ENCODE measurements around the gene ZNF710.
"Not testable (repeated sequence)": the region's sequence is repeated elsewhere in the genome, so short reads cannot be mapped to it uniquely, and the experiment has no call there.

ZNF710 gene

DNA sequence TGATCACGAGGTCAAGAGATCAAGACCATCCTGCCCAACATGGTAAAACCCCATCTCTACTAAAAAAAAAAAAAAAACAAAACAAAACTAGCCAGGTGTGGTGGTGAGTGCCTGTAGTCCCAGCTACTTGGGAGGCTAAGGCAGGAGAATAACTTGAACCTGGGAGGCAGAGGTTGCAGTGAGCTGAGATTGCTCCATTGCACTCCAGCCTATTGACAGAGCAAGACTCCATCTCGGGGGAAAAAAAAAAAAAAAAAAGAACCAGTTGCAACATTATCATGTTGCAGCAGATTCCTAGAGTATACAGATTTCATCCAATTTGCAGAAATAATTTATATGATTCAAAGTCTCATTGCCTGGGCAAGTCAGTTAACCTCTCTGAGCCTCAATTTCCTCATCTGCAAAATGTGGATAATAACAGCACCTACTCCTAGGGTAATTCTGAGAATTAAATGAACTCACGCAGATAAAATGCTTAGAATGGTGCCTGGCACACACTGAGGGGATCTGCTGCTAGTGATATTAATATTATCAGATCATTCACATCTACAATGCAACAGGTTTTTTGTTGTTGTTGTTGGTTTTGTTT lies 108.1 kb downstream of the ZNF710 start:
- DNase-seq: not testable (repeated sequence)

DNA sequence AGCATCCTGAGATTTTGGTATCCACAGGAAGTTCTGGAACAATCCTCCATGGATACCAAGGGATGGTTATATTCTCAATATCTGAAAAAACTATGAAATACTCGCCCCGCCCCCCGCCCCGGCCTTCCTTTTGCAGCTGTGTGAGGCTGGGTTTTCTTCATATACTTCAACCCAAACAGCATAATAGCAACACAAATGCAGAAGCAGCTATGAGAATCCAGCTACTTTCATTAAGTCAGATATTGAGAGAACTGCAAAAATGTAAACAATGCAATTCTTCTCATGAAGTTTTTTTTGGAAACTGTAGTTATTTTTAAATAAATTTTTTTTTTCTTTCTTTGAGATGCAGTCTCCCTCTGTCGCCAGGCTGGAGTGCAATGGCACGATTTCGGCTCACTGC lies 112.0 kb downstream of the ZNF710 start:
- DNase-seq: no peak

DNA sequence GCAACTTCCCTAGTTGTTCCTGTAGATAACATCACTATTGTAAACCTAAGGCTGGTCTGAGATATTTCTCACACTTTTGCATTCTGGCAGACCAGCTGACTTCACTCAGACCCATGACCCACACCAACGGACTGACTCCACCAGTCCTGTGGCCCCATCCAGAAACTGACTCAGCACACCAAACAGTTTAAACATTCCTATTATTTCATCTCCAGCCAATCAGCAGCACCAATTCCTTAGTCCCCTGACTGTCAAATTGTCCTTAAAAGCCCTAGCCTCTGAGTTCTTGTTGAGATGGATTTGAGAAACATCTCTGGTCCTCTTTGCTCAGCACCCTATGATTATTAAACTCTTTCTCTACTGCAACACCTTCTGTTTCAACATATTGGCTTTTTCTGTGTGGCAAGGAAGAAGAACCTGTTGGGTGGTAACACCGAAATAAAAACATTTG lies 113.4 kb downstream of the ZNF710 start:
- DNase-seq: no peak

GRCh38 chr15:90115783-90116182 lies 114.7 kb downstream of the ZNF710 start:
- DNase-seq: no peak

DNA sequence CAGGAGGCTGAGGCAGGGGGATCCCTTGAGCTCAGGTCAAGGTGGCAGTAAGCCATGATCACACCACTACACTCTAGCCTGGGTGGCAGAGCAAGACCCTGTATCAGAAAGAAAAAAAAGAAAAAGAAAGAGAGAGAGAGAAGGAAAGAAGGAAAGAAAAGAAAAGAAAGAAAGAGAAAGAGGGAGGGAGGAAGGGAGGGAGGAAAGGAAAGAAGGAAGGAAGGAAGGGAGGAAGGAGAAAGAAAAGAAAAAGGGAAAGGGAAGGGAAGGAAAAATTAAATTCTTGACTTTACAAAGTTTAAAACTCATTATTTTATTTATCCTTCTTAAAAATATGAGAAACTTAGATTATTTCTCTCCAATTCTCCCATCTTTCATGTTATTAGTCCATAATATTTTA lies 118.2 kb downstream of the ZNF710 start:
- no peak for DNase-seq

DNA sequence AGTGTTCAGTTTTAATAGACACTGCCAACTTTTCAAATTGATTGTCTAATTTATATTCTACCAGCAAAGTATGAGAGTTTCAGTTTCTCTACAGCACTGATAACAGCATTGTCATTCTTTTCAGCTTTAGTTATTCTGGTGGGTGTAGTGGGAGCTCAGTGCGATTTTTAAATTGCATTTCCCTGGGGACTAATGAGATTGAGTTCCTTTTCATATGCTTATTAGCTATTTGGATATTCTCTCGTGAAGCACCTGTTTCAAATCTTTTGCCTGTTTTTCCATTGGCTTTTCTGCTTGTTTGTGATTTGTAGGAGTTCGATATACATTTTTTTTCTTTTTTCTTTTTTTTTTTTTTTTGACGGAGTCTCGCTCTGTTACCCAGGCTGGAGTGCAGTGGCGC lies 120.0 kb downstream of the ZNF710 start:
- DNase-seq: no peak

DNA sequence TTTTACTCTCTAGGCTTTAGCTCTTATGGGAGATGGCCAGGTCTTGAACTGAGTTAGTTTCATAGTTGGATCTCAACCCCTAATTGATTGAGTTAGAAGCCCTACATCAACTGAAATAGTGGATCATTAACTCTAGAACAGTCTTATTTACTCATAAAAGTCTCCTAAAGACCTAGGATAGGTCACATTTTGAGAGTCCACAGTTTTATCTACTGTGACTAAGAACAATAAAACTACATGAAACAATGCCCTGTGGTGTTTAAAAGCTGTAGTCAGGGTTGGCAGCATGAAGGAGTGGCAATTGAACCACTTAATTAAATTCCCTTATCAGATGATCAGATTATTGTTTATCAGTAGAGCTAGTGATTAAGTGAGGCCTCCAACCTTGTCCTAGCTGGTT lies 123.4 kb downstream of the ZNF710 start:
- no peak for DNase-seq

DNA sequence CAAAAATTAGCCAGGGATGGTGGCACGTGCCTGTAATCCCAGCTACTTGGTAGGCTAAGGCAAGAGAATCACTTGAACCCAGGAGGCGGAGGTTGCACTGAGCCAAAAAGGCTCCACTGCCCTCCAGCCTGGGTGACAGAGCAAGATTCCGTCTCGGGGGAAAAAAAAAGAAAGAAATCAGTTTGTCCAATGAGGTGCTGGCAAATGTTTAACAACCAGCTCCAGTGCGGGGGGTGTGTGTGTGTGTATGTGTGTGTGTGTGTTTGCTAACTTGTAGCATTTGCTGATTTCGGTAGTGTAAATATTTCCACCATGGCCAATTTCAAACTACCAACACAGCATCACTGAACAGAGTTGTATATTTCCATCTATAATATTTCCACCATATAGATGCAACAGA lies 124.9 kb downstream of the ZNF710 start:
- DNase-seq: no peak

DNA sequence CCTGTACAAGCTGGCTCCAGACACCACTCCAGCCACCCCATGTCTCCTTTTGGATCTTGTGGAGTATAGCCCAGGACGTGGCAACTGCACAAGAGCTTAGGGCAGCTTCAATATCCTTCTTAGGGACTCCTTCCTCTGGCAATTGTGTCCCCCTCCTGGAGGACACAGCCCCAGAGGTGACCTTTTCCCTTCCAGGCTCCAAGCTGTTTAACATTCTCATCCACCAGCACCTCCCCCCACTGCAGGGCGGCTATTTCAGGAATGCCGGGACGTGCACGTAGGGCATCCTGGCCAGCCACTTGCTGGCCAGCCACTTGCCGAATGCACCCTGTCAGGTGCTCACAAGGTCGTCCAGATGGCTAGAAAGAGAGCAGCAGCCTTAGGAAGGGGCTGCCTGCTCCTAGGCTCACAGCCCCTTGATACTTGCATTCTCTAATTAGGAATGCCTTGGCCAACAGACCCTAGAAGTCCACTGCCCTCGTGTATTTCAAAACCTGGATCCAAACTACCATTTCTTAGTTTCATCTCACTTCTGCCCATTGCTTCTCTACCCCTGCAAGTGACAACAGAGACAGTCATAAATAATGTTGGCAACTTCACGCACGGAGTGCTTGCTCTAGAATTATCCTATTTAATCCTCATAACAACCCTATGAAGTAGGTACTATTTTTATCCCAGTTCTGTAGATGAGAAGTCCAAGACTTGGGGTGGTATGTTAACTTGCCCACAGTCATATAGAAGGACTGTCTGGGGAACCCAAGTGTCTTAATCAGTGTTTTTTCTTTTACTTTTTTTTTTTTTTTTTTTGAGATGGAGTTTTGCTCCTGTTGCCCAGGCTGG lies 125.7 kb downstream of the ZNF710 start:
- DNase-seq: no peak

DNA sequence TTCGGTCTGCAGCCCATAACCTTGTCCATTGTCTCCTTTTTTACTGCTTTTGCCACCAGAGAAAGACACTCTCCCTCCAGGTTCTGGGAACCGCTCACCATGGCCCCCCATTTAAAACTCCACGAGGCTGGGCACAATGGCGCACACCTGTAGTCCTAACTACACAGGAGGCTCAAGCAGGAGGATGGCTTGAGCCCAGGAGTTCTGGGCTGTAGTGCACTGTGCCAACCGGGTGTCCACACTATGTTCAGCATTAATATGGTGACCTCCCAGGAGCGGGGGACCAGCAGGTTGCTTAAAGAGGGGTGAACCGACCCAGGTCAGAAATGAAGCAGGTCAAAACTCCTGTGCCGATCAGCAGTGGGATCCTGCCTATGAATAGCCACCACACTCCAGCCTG lies 129.2 kb downstream of the ZNF710 start:
- no peak for DNase-seq

Data from fibroblast of skin of right quadriceps (primary cell).